Lower leg skin (tissue), 4 donors: ENCODE results near the gene AFTPH. TPM values are rescaled to one million over a fixed set of nuclear protein-coding genes. Genes with fewer than 3 reads are reported as not detected.

Source experiments
- DNase-seq, 2 donors: peaks; one replicate each; pipeline ENCODE4 v3.0.0-alpha.2; 2019; ENCODE audit warnings: low spot score in 2 of 2
- H3K4me3 ChIP-seq: fragments of 200-600 bp; sonication (generic); 2 replicates; pipeline ENCODE4 v1.5.1; 2017; ENCODE audit warnings: mild to moderate bottlenecking, low read depth; ENCODE audit not compliant: poor library complexity, severe bottlenecking
- POLR2A ChIP-seq, 2 donors: fragments of 450-650 bp; IDR thresholded peaks; one replicate each; pipeline ENCODE4 v1.6.1; 2016 to 2017; ENCODE audit warnings: antibody characterized with exemption in 2 of 2, mild to moderate bottlenecking in 1 of 2, moderate library complexity in 1 of 2
- WGBS, 2 donors: methylation state at CpG; one replicate each; pipeline ENCODE4 v1.1.5; 2018; 5-methylcytosine and 5-hydroxymethylcytosine counted together
- intact Hi-C: fragments of 100-400 bp; cut with DNase I; formaldehyde crosslinking; loops from one replicate; pipeline ENCODE4 v1.15.0; 2023; ENCODE audit warnings: low total_unique reads
- total RNA-seq, 4 donors: library from RNA; depleted of rRNA; stranded (reverse); fragments of >200 nt; gene quantifications; one replicate each; pipeline ENCODE4 v1.1.0, GENCODE V29; 2016
- TF ChIP-seq, protein P1 (sequence below), 3 donors: fragments of 450-650 bp; IDR thresholded peaks; one replicate each; pipeline ENCODE4 v1.5.1; 2016; ENCODE audit warnings: antibody characterized with exemption in 3 of 3, mild to moderate bottlenecking in 3 of 3, moderate library complexity in 2 of 3

AFTPH gene
- total RNA-seq, 4 donors from 2014 or later, result 46.4 to 53.8 (median 49.6) TPM

DNA sequence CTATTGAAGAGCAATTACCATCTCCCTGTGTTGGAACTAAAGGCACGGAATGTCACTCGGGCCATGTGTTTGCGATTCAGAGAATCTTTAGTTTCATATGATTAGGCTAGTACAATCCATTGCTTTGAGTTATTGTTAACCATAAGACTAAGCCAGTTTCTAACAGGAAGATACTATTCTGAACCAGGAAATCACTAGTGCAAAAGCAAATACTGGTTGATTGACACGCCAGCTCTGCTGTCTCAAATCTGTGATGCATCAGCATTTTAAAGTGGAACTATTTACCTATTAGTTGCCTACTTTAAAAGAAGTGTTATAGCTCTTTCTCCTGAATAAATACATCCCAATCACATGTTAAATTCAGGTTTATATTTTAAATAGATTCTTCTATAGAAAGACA is 61.9 kb downstream of the AFTPH start:
- H3K4me3 ChIP-seq, result no peak overlapping the region
- DNase-seq, result no peak
- intact Hi-C loops, result no loop called here
- TF ChIP-seq, protein P1, sequence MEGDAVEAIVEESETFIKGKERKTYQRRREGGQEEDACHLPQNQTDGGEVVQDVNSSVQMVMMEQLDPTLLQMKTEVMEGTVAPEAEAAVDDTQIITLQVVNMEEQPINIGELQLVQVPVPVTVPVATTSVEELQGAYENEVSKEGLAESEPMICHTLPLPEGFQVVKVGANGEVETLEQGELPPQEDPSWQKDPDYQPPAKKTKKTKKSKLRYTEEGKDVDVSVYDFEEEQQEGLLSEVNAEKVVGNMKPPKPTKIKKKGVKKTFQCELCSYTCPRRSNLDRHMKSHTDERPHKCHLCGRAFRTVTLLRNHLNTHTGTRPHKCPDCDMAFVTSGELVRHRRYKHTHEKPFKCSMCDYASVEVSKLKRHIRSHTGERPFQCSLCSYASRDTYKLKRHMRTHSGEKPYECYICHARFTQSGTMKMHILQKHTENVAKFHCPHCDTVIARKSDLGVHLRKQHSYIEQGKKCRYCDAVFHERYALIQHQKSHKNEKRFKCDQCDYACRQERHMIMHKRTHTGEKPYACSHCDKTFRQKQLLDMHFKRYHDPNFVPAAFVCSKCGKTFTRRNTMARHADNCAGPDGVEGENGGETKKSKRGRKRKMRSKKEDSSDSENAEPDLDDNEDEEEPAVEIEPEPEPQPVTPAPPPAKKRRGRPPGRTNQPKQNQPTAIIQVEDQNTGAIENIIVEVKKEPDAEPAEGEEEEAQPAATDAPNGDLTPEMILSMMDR (IDR thresholded peaks at IDR 0.05), result no peak
- no peak for TF ChIP-seq POLR2A (IDR thresholded peaks at IDR 0.05)
- 87 to 94% methylated on average over 4 of the region's 4 CpGs for WGBS, 2 donors

DNA sequence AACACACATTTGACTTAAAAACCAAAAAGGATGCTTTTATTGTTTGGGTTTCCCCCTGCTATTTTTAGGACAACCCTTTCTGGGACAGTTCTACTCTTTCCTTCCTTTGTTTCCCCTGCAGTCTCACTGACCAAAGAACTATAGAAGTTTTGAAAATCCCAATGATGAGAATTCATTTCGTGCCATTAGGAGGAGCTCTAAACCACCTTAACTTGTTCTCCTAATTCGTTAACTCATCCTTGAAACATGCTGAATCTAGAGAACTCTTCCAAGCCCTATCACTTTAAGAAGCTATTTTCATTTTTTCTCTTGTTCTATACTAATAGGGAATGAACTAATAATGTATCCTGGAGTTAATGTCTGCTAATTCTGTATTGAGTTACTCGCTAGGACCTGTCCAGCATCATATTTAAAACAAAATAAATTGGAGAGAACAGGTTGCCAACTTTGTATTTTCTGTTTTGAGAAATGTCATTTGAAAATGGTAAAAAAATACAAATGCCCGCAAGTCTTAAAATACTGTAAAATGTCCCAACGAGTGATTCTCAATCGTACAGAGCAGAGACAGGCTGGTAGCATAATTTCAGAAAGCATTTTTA is 62.9 kb downstream of the AFTPH start:
- DNase-seq, result no peak
- TF ChIP-seq POLR2A (IDR thresholded peaks at IDR 0.05), result no peak
- TF ChIP-seq, protein P1 (IDR thresholded peaks at IDR 0.05), result no peak
- WGBS, 2 donors, result 38 to 43% methylated on average over 6 of the region's 6 CpGs
- intact Hi-C loops, result no loop called here
- H3K4me3 ChIP-seq, result no peak overlapping the region

DNA sequence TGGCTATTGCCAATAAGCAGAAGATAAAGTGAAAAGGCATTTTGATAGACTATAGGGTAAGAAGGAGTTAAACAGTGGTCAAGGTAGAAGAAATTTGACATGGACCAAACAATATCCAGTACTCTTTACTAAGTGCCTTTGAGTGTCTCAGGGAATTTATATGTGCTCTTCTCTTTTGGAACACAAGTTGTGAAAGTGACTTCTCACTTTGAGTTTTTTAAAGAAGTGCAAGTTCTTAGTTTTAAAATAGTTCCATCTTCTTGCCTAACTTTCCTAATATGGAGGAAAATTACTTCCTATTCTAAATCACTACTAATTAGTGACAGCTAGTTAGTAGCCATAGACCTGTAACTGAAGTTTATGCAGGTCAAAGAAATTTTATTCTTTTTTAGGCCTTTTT is 63.4 kb downstream of the AFTPH start:
- DNase-seq, result no peak
- no peak for TF ChIP-seq POLR2A (IDR thresholded peaks at IDR 0.05)
- TF ChIP-seq, protein P1 (IDR thresholded peaks at IDR 0.05), result no peak
- intact Hi-C loops, result no loop called here
- H3K4me3 ChIP-seq, result no peak overlapping the region

DNA sequence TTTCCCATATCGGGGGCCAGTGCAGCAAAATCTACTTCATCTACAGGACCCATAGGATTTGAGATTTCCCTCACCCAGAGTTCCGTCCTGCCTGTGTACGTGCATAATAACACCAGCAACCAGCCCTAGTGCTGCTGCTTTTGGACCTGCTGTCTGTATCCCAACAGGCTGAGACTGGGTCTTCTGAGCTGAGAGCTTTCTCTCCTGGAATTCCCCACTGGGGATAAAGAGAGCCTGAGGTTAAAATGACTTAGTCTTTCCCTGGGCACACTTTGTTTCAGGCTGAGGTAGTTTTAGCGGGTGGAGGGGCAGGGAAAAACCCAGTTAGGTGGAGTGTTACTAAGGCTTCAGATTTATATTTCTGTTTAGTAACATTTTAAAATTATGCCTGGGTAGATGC is 67.1 kb downstream of the AFTPH start:
- WGBS, 2 donors, result 51 to 54% methylated on average over 4 of the region's 4 CpGs
- intact Hi-C loops, result loop anchor here (5.0 kb wide), 1 partner anchor 276 kb away; no protein-coding TSS in a partner anchor
- no peak for DNase-seq
- no peak overlapping the region for H3K4me3 ChIP-seq
- TF ChIP-seq, protein P1 (IDR thresholded peaks at IDR 0.05), result no peak
- TF ChIP-seq POLR2A (IDR thresholded peaks at IDR 0.05), result no peak

GRCh38 chr2:64593035-64593655 is 69.0 kb downstream of the AFTPH start:
- peak in 1 of 2 donors; percentile 89 for DNase-seq
- WGBS, 2 donors, result 63 to 71% methylated on average over 4 of the region's 4 CpGs
- TF ChIP-seq, protein P1 (IDR thresholded peaks at IDR 0.05), result no peak
- TF ChIP-seq POLR2A (IDR thresholded peaks at IDR 0.05), result no peak
- intact Hi-C loops, result loop anchor here (5.0 kb wide), 1 partner anchor 274 kb away; no protein-coding TSS in a partner anchor
- no peak overlapping the region for H3K4me3 ChIP-seq
